Omental fat pad (tissue), 4 donors: Measurements from ENCODE around the gene NPFFR1. TPM values are rescaled to one million over a fixed set of nuclear protein-coding genes. Genes with fewer than 3 reads are reported as not detected.

Experiments used
- ATAC-seq: fragments of 150-250 bp; one replicate; pipeline ENCODE4 v1.9.1; 2016; ENCODE audit warnings: mild to moderate bottlenecking, moderate library complexity; ENCODE audit not compliant: low FRiP score
- DNase-seq: peaks from one replicate; pipeline ENCODE4 v3.0.0-alpha.2; 2019; ENCODE audit warnings: low spot score
- total RNA-seq, 4 donors: library from RNA; depleted of rRNA; stranded (reverse); fragments of >200 nt; gene quantifications; one replicate each; pipeline ENCODE4 v1.1.0, GENCODE V29; 2016
- TF ChIP-seq, protein P1 (sequence below), 3 donors: fragments of 450-650 bp; IDR thresholded peaks; one replicate each; pipeline ENCODE4 v1.5.1; 2016 to 2017; ENCODE audit warnings: antibody characterized with exemption in 3 of 3, mild to moderate bottlenecking in 3 of 3, moderate library complexity in 2 of 3

Gene NPFFR1
- total RNA-seq, 4 donors from 2014 or later, result 0.19 to 3.4 (median 0.60) TPM; not detected in 1

DNA sequence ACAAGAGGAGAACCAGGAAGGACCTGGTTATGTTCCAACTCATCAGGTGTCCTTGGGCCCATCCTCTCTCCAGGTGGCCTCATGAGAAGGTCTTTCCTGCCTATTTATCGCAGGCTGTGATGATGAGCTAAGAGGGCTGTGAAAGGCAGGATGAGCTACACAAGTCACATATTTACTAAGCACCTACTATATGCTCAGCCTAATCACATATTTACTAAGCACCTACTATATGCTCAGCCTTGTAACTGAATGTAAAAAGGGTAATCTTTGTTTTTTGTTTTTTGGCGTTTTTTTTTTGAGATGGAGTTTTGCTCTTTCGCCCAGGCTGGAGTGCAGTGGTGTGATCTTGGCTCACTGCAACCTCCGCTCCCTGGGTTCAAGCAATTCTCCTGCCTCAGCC, 44.2 kb upstream of the NPFFR1 start:
- TF ChIP-seq, protein P1, sequence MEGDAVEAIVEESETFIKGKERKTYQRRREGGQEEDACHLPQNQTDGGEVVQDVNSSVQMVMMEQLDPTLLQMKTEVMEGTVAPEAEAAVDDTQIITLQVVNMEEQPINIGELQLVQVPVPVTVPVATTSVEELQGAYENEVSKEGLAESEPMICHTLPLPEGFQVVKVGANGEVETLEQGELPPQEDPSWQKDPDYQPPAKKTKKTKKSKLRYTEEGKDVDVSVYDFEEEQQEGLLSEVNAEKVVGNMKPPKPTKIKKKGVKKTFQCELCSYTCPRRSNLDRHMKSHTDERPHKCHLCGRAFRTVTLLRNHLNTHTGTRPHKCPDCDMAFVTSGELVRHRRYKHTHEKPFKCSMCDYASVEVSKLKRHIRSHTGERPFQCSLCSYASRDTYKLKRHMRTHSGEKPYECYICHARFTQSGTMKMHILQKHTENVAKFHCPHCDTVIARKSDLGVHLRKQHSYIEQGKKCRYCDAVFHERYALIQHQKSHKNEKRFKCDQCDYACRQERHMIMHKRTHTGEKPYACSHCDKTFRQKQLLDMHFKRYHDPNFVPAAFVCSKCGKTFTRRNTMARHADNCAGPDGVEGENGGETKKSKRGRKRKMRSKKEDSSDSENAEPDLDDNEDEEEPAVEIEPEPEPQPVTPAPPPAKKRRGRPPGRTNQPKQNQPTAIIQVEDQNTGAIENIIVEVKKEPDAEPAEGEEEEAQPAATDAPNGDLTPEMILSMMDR (IDR thresholded peaks at IDR 0.05), result no peak

DNA sequence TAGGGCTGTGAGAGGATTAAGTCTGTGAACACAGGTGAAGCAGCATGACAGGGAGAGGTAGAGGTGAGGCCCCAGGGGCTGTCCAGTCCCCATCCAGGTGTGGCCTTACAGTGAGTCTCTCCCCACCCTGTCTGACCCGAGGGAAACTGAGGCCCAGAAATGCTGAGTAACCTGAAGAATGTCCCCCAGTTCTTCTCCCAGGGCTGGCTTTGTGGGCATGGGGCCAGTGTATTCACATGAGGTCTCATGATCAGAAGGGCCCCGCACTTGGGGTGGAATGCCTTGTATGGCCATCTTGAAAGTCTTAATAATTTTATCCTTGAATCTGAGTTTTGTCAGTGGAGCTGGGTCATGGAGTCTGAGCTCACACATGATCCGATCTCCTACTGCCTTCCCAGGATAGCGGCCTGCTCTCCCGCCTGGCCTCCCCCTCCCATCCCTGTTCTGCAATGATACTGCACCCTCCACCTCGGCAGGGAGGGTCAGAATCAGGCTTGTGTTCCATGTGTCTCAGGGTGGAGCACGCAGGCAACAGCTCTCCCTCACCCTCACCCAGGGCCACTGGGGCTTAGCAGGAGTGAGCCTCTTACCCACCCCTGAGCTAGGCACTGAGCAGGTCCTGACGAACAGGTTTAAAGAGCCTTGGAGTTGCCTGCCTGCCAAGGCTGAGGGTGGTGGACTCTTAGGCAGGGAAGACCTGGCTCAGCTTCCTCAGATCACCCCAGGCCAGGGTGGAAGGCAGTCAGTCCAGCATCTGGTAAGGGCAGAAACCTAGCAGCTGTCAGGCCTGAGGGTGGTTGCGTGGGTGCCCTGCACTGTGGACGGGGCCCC, 41.4 kb upstream of the NPFFR1 start:
- no peak for DNase-seq
- TF ChIP-seq, protein P1 (IDR thresholded peaks at IDR 0.05), result no peak
- no peak for ATAC-seq

More for the DNA sequence above, 44.2 kb upstream of the NPFFR1 start:
- no peak for ATAC-seq
- DNase-seq, result no peak

DNA sequence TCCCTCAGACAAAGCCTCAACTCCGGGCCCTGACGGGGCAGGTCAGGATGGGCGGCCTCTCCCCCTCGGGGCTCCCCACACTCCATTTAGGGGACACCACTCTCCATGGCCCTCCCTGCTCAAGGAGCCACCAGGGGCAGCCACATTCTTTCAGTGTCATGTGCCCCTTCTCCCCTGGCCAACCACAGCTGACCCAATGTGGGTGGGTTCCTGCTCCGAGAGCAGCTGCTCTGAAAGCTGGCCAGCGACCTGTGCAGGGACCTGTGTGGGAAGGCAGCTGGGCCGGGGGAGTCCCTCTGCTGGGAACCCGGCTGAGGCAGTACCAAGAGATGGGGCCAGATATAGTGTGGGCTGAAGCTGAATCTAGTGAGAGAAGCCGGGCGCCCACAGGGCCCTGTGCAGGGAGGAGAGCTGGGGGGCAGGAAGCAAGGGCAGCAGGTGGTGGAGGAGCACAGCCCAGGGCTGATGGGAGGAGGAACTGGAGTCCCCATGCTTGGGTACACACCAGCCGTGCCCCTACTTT, 40.6 kb upstream of the NPFFR1 start:
- ATAC-seq (no peak), DNase-seq (no peak)
- TF ChIP-seq, protein P1 (IDR thresholded peaks at IDR 0.05), result no peak

DNA sequence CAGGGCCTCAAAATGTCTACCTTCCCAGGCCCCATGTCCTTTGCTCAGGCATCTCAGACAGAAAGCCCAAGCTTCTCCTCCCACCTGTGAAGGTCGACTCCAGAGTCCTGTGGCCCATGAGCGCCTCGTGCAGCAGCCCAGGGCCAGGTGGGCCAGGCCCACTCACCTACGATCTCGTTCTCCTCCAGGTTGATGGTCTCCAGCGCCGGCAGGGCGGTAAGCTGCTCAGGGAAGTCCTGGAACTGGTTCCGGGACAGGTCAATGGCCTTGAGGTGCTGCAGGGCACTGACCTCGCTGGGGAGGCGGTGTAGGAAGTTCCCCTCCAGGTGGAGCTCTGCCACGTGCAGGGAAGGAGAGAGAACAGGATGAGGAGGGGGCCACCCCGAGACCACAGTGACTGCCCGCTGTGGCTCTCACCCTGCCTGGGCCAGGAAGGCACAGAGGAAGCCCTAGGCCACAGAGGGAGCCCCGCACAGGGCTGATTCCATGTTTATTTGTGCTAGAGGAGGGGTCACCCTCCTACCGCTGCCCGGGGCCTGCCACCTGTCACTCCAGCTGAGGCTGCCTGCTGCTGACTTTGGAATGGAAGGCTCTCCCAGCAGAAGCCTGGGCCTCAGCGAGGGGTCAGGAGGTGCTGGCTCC, 40.0 kb upstream of the NPFFR1 start:
- no peak for DNase-seq
- TF ChIP-seq, protein P1 (IDR thresholded peaks at IDR 0.05), result no peak
- no peak for ATAC-seq

DNA sequence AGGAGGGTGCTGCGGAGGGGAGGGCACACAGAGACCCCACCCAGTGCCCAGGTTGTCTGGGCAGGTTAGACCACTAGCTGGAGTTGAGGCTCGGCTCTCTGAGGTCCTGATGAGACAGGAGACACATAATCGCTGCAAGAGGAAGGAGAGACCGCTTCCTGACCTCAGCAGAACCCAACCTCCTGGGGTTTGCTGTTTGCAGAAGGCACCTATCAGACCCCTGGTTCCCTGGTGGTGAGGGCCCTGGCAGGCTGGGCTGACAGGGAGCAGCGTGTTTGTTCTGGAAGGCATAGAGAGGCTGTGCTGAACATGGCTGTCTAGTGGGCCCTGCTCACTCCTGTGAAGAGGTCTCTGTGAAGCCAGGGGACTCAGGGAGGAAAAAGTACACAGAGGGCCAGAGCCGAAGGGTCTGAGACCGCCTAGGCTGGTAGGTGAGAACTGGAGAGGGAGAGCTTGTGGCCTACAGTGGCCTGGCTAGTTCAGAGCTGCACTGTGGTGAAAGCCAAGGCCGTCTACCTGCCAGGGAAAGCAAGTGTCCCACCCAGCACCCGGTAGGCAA, 39.4 kb upstream of the NPFFR1 start:
- DNase-seq (no peak), ATAC-seq (no peak)
- TF ChIP-seq, protein P1 (IDR thresholded peaks at IDR 0.05), result no peak

DNA sequence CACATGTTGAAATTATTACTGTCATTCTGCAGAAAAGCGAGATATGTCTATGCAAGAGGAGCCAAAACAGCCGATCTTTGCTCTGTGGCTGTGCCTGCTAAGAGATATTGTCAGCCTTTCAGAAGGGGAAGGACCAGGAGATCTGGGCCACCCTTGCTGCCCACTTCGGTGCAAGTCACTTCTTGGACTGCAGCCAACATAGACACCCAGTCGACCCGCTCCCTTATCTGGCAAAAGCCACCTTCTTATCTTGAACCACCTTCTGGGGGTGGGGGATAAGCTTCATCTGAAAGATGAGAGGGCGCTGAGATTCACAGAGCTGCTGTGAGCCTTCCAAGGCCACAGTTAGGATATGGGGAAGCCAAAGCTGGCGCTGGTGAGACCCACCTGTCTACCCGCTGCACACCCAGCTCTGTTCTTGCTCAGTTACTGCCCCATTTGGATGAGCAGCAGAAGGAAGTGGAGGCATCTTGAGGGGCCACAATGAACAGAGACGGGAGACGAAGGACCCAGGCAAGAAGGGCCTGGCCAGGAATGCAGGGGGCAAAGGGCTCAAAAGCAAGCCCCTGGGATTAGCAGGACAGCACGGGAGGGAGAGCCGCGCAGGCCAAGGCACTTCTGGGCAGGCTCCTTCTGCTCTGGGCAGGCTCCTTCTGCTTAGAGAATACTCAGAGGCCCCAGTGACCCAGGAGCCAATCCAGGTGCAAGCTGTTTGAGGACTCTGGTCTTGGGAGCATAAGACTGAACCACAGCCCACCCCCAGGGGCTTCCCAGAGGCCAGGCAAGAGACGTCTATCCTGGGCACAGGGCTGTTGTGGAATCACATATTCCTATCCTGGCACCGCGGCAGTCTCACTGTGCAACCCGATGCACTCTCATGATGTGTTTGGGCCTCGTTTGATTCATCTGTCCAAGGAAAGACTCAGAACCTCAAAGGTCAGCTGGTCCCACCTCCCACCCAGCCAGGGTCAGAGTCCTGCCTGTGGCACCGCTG, 38.4 kb upstream of the NPFFR1 start:
- ATAC-seq, result no peak
- no peak for DNase-seq
- TF ChIP-seq, protein P1 (IDR thresholded peaks at IDR 0.05), result no peak
